ENCODE results near the gene CACNA2D4. TPM values are rescaled to one million over a fixed set of nuclear protein-coding genes. Genes with fewer than 3 reads are reported as not detected.

CACNA2D4 gene
- total RNA-seq, 2 experiments from 2014 or later: 5.5 to 7.2 TPM

- DNase-seq: peak; percentile 94
- POLR2A ChIA-PET: interaction anchor here (0.6 to 1.0 kb wide), 4 partner anchors 64 to 145 kb away, joined by 3 to 6 read pairs (median 4); partner anchors contain the start of gene DCP1B
- intact Hi-C loops (cut with DNase I, micrococcal nuclease): loop anchor here (1.0 to 5.0 kb wide), 7 partner anchors 144 to 308 kb away; no protein-coding TSS in a partner anchor
- Mint-ChIP-seq H3K4me3 (no peak overlapping the region), H3K36me3 (ENCODE audit: low read depth) (peaks cover 19% of the 10 kb centered on the region), H3K27me3 (no peaks in the 10 kb centered on the region), H3K4me1 (peaks cover 4% of the 10 kb centered on the region), H3K9me3 (ENCODE audit: low read depth) (peaks cover under 1% of the 10 kb centered on the region), H3K27ac (no peak overlapping the region)
- CTCF ChIA-PET: interaction anchor here (0.6 to 3.8 kb wide), 69 partner anchors 9 to 824 kb away, joined by 3 to 126 read pairs (median 4); partner anchors contain the start of gene CACNA2D4
- peak; percentile 97 for ATAC-seq
Measured at GRCh38 chr12:1939801-1940607, 21.6 kb upstream of the CACNA2D4 start.

GRCh38 chr12:1939331-1939730 lies 20.9 kb upstream of the CACNA2D4 start:
- Mint-ChIP-seq H3K27me3 (no peaks in the 10 kb centered on the region), H3K36me3 (ENCODE audit: low read depth) (peaks cover 14% of the 10 kb centered on the region), H3K27ac (no peak overlapping the region), H3K4me3 (no peak overlapping the region), H3K9me3 (ENCODE audit: low read depth) (no peaks in the 10 kb centered on the region), H3K4me1 (peaks cover 4% of the 10 kb centered on the region)
- CTCF ChIA-PET: interaction anchor here (0.6 to 3.8 kb wide), 55 partner anchors 8 to 825 kb away, joined by 3 to 126 read pairs (median 5); partner anchors contain the start of gene CACNA2D4
- POLR2A ChIA-PET: interaction anchor here (0.6 to 1.0 kb wide), 3 partner anchors 65 to 144 kb away, joined by 3 to 6 read pairs (median 4); partner anchors contain the start of gene DCP1B
- ATAC-seq: no peak
- intact Hi-C loops (cut with DNase I, micrococcal nuclease): no loop called here
- no peak for DNase-seq

GRCh38 chr12:1937481-1938224 lies 19.2 kb upstream of the CACNA2D4 start:
- intact Hi-C loops (cut with DNase I, micrococcal nuclease): no loop called here
- no peak overlapping the region for H3K4me3 Mint-ChIP-seq
- DNase-seq (no peak), ATAC-seq (no peak)
- no peaks in the 10 kb centered on the region for H3K9me3 Mint-ChIP-seq (ENCODE audit: low read depth)
- ChIA-PET CTCF (interaction anchor here (3.8 kb wide), 1 partner anchor 143 kb away, joined by 126 read pairs; no protein-coding TSS in a partner anchor), POLR2A (no interaction called here)
- peaks cover 5% of the 10 kb centered on the region for H3K36me3 Mint-ChIP-seq (ENCODE audit: low read depth)
- H3K27ac Mint-ChIP-seq: no peak overlapping the region
- H3K27me3 Mint-ChIP-seq: no peaks in the 10 kb centered on the region
- peaks cover 4% of the 10 kb centered on the region for H3K4me1 Mint-ChIP-seq

- ChIA-PET POLR2A (no interaction called here), CTCF (interaction anchor here (0.6 to 1.5 kb wide), 2 partner anchors 139 to 284 kb away, joined by 3 to 4 read pairs; no protein-coding TSS in a partner anchor)
- Mint-ChIP-seq H3K4me3 (no peak overlapping the region), H3K27me3 (no peaks in the 10 kb centered on the region), H3K36me3 (ENCODE audit: low read depth) (peaks cover 5% of the 10 kb centered on the region), H3K27ac (no peak overlapping the region), H3K9me3 (ENCODE audit: low read depth) (no peaks in the 10 kb centered on the region), H3K4me1 (peaks cover 4% of the 10 kb centered on the region)
- no peak for DNase-seq
- intact Hi-C loops (cut with DNase I, micrococcal nuclease): no loop called here
- ATAC-seq: no peak
Measured at GRCh38 chr12:1936406-1937320, 18.2 kb upstream of the CACNA2D4 start.

- Mint-ChIP-seq H3K4me3 (no peak overlapping the region), H3K36me3 (ENCODE audit: low read depth) (peaks cover 2% of the 10 kb centered on the region), H3K27ac (no peak overlapping the region), H3K4me1 (peaks cover 4% of the 10 kb centered on the region), H3K9me3 (ENCODE audit: low read depth) (no peaks in the 10 kb centered on the region), H3K27me3 (no peaks in the 10 kb centered on the region)
- ChIA-PET CTCF (interaction anchor here (0.6 to 1.5 kb wide), 2 partner anchors 138 to 283 kb away, joined by 3 to 4 read pairs; no protein-coding TSS in a partner anchor), POLR2A (interaction anchor here (0.6 kb wide), 1 partner anchor 459 kb away, joined by 5 read pairs; no protein-coding TSS in a partner anchor)
- intact Hi-C loops (cut with DNase I, micrococcal nuclease): no loop called here
- no peak for ATAC-seq
- no peak for DNase-seq
Measured at GRCh38 chr12:1935700-1936378, 17.4 kb upstream of the CACNA2D4 start.

GRCh38 chr12:1935242-1935641 lies 16.8 kb upstream of the CACNA2D4 start:
- Mint-ChIP-seq H3K4me1 (peaks cover 4% of the 10 kb centered on the region), H3K36me3 (ENCODE audit: low read depth) (no peaks in the 10 kb centered on the region), H3K27ac (no peak overlapping the region), H3K4me3 (no peak overlapping the region), H3K9me3 (ENCODE audit: low read depth) (no peaks in the 10 kb centered on the region), H3K27me3 (no peaks in the 10 kb centered on the region)
- DNase-seq: no peak
- ATAC-seq: no peak
- POLR2A ChIA-PET: no interaction called here
- intact Hi-C loops (cut with DNase I, micrococcal nuclease): no loop called here
- CTCF ChIA-PET: interaction anchor here (1.4 to 1.5 kb wide), 2 partner anchors 144 to 282 kb away, joined by 4 read pairs; no protein-coding TSS in a partner anchor

GRCh38 chr12:1934831-1935230 lies 16.4 kb upstream of the CACNA2D4 start:
- Mint-ChIP-seq H3K4me3 (no peak overlapping the region), H3K4me1 (peaks cover 2% of the 10 kb centered on the region), H3K27me3 (no peaks in the 10 kb centered on the region), H3K9me3 (ENCODE audit: low read depth) (no peaks in the 10 kb centered on the region), H3K27ac (no peak overlapping the region), H3K36me3 (ENCODE audit: low read depth) (no peaks in the 10 kb centered on the region)
- no peak for ATAC-seq
- POLR2A ChIA-PET: interaction anchor here (0.5 kb wide), 1 partner anchor 191 kb away, joined by 5 read pairs; no protein-coding TSS in a partner anchor
- CTCF ChIA-PET: interaction anchor here (1.4 kb wide), 1 partner anchor 144 kb away, joined by 4 read pairs; no protein-coding TSS in a partner anchor
- intact Hi-C loops (cut with DNase I, micrococcal nuclease): no loop called here
- DNase-seq: no peak

- ChIA-PET POLR2A (interaction anchor here (0.5 kb wide), 1 partner anchor 191 kb away, joined by 5 read pairs; no protein-coding TSS in a partner anchor), CTCF (interaction anchor here (1.4 kb wide), 1 partner anchor 143 kb away, joined by 4 read pairs; no protein-coding TSS in a partner anchor)
- intact Hi-C loops (cut with DNase I, micrococcal nuclease): no loop called here
- Mint-ChIP-seq H3K9me3 (ENCODE audit: low read depth) (no peaks in the 10 kb centered on the region), H3K27me3 (no peaks in the 10 kb centered on the region), H3K27ac (no peak overlapping the region), H3K4me1 (no peaks in the 10 kb centered on the region), H3K4me3 (no peak overlapping the region), H3K36me3 (ENCODE audit: low read depth) (no peaks in the 10 kb centered on the region)
- DNase-seq (no peak), ATAC-seq (no peak)
Measured at GRCh38 chr12:1934068-1934467, 15.6 kb upstream of the CACNA2D4 start.

GRCh38 chr12:1933342-1934051 lies 15.0 kb upstream of the CACNA2D4 start:
- CTCF ChIA-PET: interaction anchor here (1.4 kb wide), 1 partner anchor 142 kb away, joined by 4 read pairs; no protein-coding TSS in a partner anchor
- no peaks in the 10 kb centered on the region for H3K36me3 Mint-ChIP-seq (ENCODE audit: low read depth)
- intact Hi-C loops (cut with DNase I, micrococcal nuclease): no loop called here

More at GRCh38 chr12:1933342-1934051, 15.0 kb upstream of the CACNA2D4 start:
- no peak for DNase-seq
- Mint-ChIP-seq H3K27me3 (no peaks in the 10 kb centered on the region), H3K9me3 (ENCODE audit: low read depth) (no peaks in the 10 kb centered on the region), H3K4me3 (no peak overlapping the region), H3K4me1 (no peaks in the 10 kb centered on the region), H3K27ac (no peak overlapping the region)
- no peak for ATAC-seq
- POLR2A ChIA-PET: no interaction called here
